ENCODE data around the gene CCDC154. TPM values are rescaled to one million over a fixed set of nuclear protein-coding genes. Genes with fewer than 3 reads are reported as not detected.

The CCDC154 gene
- total and polyA plus RNA-seq, 8 donors, result 0.31 to 4.5 (median 3.1) TPM; not detected in 5

GRCh38 chr16:1464196-1464893 is 20.0 kb upstream of the CCDC154 start:
- peaks cover 0 to 11% (median 3%) of the 10 kb centered on the region in 4 donors for H3K4me1 ChIP-seq
- intact Hi-C loops (cut with DNase I; ENCODE audit: low total_unique reads), result no loop called here
- no peak overlapping the region for H3K27ac ChIP-seq
- no peaks in the 10 kb centered on the region for H3K27me3 ChIP-seq
- no peaks in the 10 kb centered on the region for H3K9me3 ChIP-seq
- no peak for DNase-seq
- no peak overlapping the region for H3K4me3 ChIP-seq
- peaks cover 12 to 59% (median 50%) of the 10 kb centered on the region in 4 donors for H3K36me3 ChIP-seq
- 90 to 93% (median 91%) methylated on average over 33 to 41 of the region's 41 CpGs for WGBS, 5 donors
- no peak for TF ChIP-seq POLR2A (IDR thresholded peaks at IDR 0.05)

GRCh38 chr16:1461146-1461545 is 16.8 kb upstream of the CCDC154 start:
- H3K27ac ChIP-seq, result no peak overlapping the region
- no peak overlapping the region for H3K4me3 ChIP-seq
- no peaks in the 10 kb centered on the region for H3K27me3 ChIP-seq
- peak in 1 of 2 donors; percentile 33 for DNase-seq
- intact Hi-C loops (cut with DNase I; ENCODE audit: low total_unique reads), result no loop called here
- 87 to 89% (median 89%) methylated on average over 8 to 24 of the region's 24 CpGs for WGBS, 5 donors
- peaks cover 21 to 89% (median 79%) of the 10 kb centered on the region in 4 donors for H3K36me3 ChIP-seq
- no peaks in the 10 kb centered on the region for H3K9me3 ChIP-seq
- TF ChIP-seq EP300 (IDR thresholded peaks at IDR 0.05) (no peak), CTCF (IDR thresholded peaks at IDR 0.05) (no peak), POLR2A (IDR thresholded peaks at IDR 0.05) (no peak), POLR2AphosphoS5 (IDR thresholded peaks at IDR 0.05) (no peak)
- no peaks in the 10 kb centered on the region for H3K4me1 ChIP-seq

- Histone ChIP-seq H3K27ac (no peak overlapping the region), H3K4me3 (no peak overlapping the region), H3K27me3 (no peaks in the 10 kb centered on the region), H3K36me3 (peaks cover 26 to 89% (median 84%) of the 10 kb centered on the region in 4 donors), H3K4me1 (no peaks in the 10 kb centered on the region), H3K9me3 (no peaks in the 10 kb centered on the region)
- no peak for TF ChIP-seq EP300 (IDR thresholded peaks at IDR 0.05)
- intact Hi-C loops (cut with DNase I; ENCODE audit: low total_unique reads), result no loop called here
- 86 to 93% (median 93%) methylated on average over 27 to 30 of the region's 30 CpGs for WGBS, 5 donors
- DNase-seq, result no peak
Observed at GRCh38 chr16:1460602-1461138, 16.3 kb upstream of the CCDC154 start.

GRCh38 chr16:1459967-1460366 is 15.6 kb upstream of the CCDC154 start:
- WGBS, 5 donors, result 78 to 88% (median 82%) methylated on average over 10 of the region's 10 CpGs
- no peak for DNase-seq
- no peaks in the 10 kb centered on the region for H3K27me3 ChIP-seq
- no peak for TF ChIP-seq CTCF (IDR thresholded peaks at IDR 0.05)
- no peak for TF ChIP-seq EP300 (IDR thresholded peaks at IDR 0.05)
- no peak for TF ChIP-seq POLR2AphosphoS5 (IDR thresholded peaks at IDR 0.05)
- TF ChIP-seq POLR2A (IDR thresholded peaks at IDR 0.05), result no peak
- H3K4me3 ChIP-seq, result no peak overlapping the region
- H3K36me3 ChIP-seq, result peaks cover 33 to 90% (median 89%) of the 10 kb centered on the region in 4 donors
- no peaks in the 10 kb centered on the region for H3K4me1 ChIP-seq
- H3K9me3 ChIP-seq, result no peaks in the 10 kb centered on the region
- no peak overlapping the region for H3K27ac ChIP-seq
- intact Hi-C loops (cut with DNase I; ENCODE audit: low total_unique reads), result no loop called here

- no peaks in the 10 kb centered on the region for H3K9me3 ChIP-seq
- no peak overlapping the region for H3K27ac ChIP-seq
- no peak for TF ChIP-seq EP300 (IDR thresholded peaks at IDR 0.05)
- no peak for TF ChIP-seq POLR2A (IDR thresholded peaks at IDR 0.05)
- TF ChIP-seq POLR2AphosphoS5 (IDR thresholded peaks at IDR 0.05), result no peak
- TF ChIP-seq CTCF (IDR thresholded peaks at IDR 0.05), result no peak
- no peak for DNase-seq
- intact Hi-C loops (cut with DNase I; ENCODE audit: low total_unique reads), result no loop called here
- H3K36me3 ChIP-seq, result peaks cover 42 to 90% (median 89%) of the 10 kb centered on the region in 4 donors
- no peaks in the 10 kb centered on the region for H3K4me1 ChIP-seq
- WGBS, 5 donors, result 62 to 82% (median 79%) methylated on average over 13 to 14 of the region's 14 CpGs
- H3K27me3 ChIP-seq, result no peaks in the 10 kb centered on the region
- no peak overlapping the region for H3K4me3 ChIP-seq
Observed at GRCh38 chr16:1458977-1459341, 14.6 kb upstream of the CCDC154 start.
